Vein endothelial cell (primary cell): Measurements from ENCODE around the gene RNF145. TPM values are rescaled to one million over a fixed set of nuclear protein-coding genes. Genes with fewer than 3 reads are reported as not detected.

Source experiments
- small RNA-seq: library from RNA; depleted of rRNA; stranded (forward); fragments of <200 nt; gene quantifications from one replicate; pipeline ENCODE3, GENCODE V24; 2012
- total RNA-seq: library from RNA; depleted of rRNA; stranded (reverse); fragments of >200 nt; gene quantifications from 2 replicates; pipeline ENCODE4 v1.2.3, GENCODE V29; 2012

RNF145 gene
- total RNA-seq: 32.3 and 34.7 TPM in 2 replicates

GRCh38 chr5:159209438-159210209 is at the start of gene RNF145:
Gene RNF145, minus strand, starts transcription at chr5:159209553. Its CDS starts 5,936 bp downstream, at chr5:159203617.

Small RNA genes within 50 kb of the gene (small RNA-seq; reads per million reads assigned to genes)
- not detected for gene RF00263

Other genes starting within 250 kb of the RNF145 start
- 1.6 and 2.0 TPM in 2 replicates for gene EBF1, start 109.6 kb downstream of the RNF145 start, total RNA-seq
- gene UBLCP1, start 53.7 kb upstream of the RNF145 start, total RNA-seq: 25.5 and 27.5 TPM in 2 replicates
- gene IL12B, start 120.9 kb upstream of the RNF145 start, total RNA-seq: not detected in 2 replicates